ENCODE measurements around the gene ARHGAP25.

GRCh38 chr2:68741805-68742306, 7.2 kb downstream of the ARHGAP25 start:
- TF ChIP-seq, protein P1, sequence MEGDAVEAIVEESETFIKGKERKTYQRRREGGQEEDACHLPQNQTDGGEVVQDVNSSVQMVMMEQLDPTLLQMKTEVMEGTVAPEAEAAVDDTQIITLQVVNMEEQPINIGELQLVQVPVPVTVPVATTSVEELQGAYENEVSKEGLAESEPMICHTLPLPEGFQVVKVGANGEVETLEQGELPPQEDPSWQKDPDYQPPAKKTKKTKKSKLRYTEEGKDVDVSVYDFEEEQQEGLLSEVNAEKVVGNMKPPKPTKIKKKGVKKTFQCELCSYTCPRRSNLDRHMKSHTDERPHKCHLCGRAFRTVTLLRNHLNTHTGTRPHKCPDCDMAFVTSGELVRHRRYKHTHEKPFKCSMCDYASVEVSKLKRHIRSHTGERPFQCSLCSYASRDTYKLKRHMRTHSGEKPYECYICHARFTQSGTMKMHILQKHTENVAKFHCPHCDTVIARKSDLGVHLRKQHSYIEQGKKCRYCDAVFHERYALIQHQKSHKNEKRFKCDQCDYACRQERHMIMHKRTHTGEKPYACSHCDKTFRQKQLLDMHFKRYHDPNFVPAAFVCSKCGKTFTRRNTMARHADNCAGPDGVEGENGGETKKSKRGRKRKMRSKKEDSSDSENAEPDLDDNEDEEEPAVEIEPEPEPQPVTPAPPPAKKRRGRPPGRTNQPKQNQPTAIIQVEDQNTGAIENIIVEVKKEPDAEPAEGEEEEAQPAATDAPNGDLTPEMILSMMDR (conservative IDR thresholded peaks at IDR 0.05; ENCODE audit: low read length), result no peak
- TF ChIP-seq EZH2phosphoT487 (IDR thresholded peaks at IDR 0.05; ENCODE audit: borderline replicate concordance, low read depth, low read length), result no peak
